K562 (cell line): ENCODE measurements around the gene IP6K1. TPM values are rescaled to one million over a fixed set of nuclear protein-coding genes. Genes with fewer than 3 reads are reported as not detected.

Source experiments
- ARID1B ChIP-seq: fragments of 450-650 bp; IDR thresholded peaks from 2 replicates; pipeline ENCODE4 v1.6.1; 2016; ENCODE audit warnings: antibody characterized with exemption, mild to moderate bottlenecking, inconsistent platforms
- CCNT2 ChIP-seq: IDR thresholded peaks from 2 replicates; pipeline ENCODE4 v1.6.1; 2011; ENCODE audit warnings: borderline replicate concordance, low read depth, mild to moderate bottlenecking, moderate library complexity, mixed read lengths, low read length; ENCODE audit not compliant: insufficient read length; ENCODE audit errors: extremely low read depth
- DPF2 ChIP-seq: fragments of 450-650 bp; IDR thresholded peaks from 2 replicates; pipeline ENCODE4 v1.6.1; 2016
- HDGF ChIP-seq: fragments of 450-650 bp; IDR thresholded peaks from 2 replicates; pipeline ENCODE4 v1.6.1; 2016
- HMG20A ChIP-seq: fragments of 450-650 bp; formaldehyde crosslinking; conservative IDR thresholded peaks from 2 replicates; pipeline ENCODE4 v1.4.0; 2020; ENCODE audit warnings: mild to moderate bottlenecking, mixed read lengths
- JUND ChIP-seq, 2 experiments: IDR thresholded peaks; 2 replicates in 1 of 2; 3 replicates in 1 of 2; pipeline ENCODE4 v1.6.1; 2011; ENCODE audit warnings: borderline replicate concordance in 2 of 2, low read depth in 2 of 2, low read length in 2 of 2, improper control_type of control experiment in 1 of 2, missing biosample characterization in 1 of 2, missing genetic modification characterization in 1 of 2, missing genetic modification reagents in 1 of 2
- MTA3 ChIP-seq: fragments of 450-650 bp; formaldehyde crosslinking; IDR thresholded peaks from 2 replicates; pipeline ENCODE4 v1.6.1; 2017; ENCODE audit warnings: mild to moderate bottlenecking, borderline replicate concordance
- MTF1 ChIP-seq: fragments of 250-450 bp; sonication (Bioruptor Pico); IDR thresholded peaks from 2 replicates; pipeline ENCODE4 v1.9.0; 2021; ENCODE audit warnings: moderate library complexity, mild to moderate bottlenecking, inconsistent platforms, borderline replicate concordance
- PCBP2 ChIP-seq: fragments of 200-400 bp; formaldehyde crosslinking; IDR thresholded peaks from 2 replicates; pipeline ENCODE4 v1.6.1; 2018; ENCODE audit warnings: low read length, low read depth, mild to moderate bottlenecking, moderate library complexity; ENCODE audit not compliant: poor library complexity, severe bottlenecking
- POLR2AphosphoS2 ChIP-seq: IDR thresholded peaks from 2 replicates; pipeline ENCODE4 v1.6.1; 2012; ENCODE audit warnings: low read length, improper control_type of control experiment
- PYGO2 ChIP-seq: fragments of 450-650 bp; IDR thresholded peaks from 2 replicates; pipeline ENCODE4 v1.6.1; 2016; ENCODE audit warnings: mild to moderate bottlenecking, missing genetic modification characterization, moderate library complexity, missing compliant biosample characterization
- RCOR1 ChIP-seq, 2 experiments: IDR thresholded peaks; 2 replicates each; pipeline ENCODE4 v1.6.1; 2012; ENCODE audit warnings: low read depth in 2 of 2, low read length in 2 of 2, borderline replicate concordance in 1 of 2, improper control_type of control experiment in 1 of 2
- RNF2 ChIP-seq: sonication (generic); IDR thresholded peaks from 2 replicates; pipeline ENCODE4 v1.6.1; 2016
- SMARCA4 ChIP-seq: fragments of 450-650 bp; IDR thresholded peaks from 2 replicates; pipeline ENCODE4 v1.6.1; 2016
- SRSF1 ChIP-seq: fragments of 200-400 bp; formaldehyde crosslinking; IDR thresholded peaks from 2 replicates; pipeline ENCODE4 v1.6.1; 2017; ENCODE audit warnings: mild to moderate bottlenecking, low read depth, low read length, moderate library complexity
- TBP ChIP-seq: optimal IDR thresholded peaks from 2 replicates; pipeline ENCODE3; 2011; ENCODE audit warnings: low read depth, low read length, improper control_type of control experiment
- ZNF12 ChIP-seq: sonication (generic); formaldehyde crosslinking; IDR thresholded peaks from 2 replicates; pipeline ENCODE4 v1.4.0; 2020; ENCODE audit warnings: mild to moderate bottlenecking, missing genetic modification reagents
- ZNF124 ChIP-seq: sonication (generic); formaldehyde crosslinking; IDR thresholded peaks from 2 replicates; pipeline ENCODE4 v1.8.1; 2022; ENCODE audit warnings: missing genetic modification reagents
- ZNF274 ChIP-seq: IDR thresholded peaks from 2 replicates; pipeline ENCODE4 v1.6.1; 2011; ENCODE audit warnings: low read depth, mild to moderate bottlenecking, low read length, moderate library complexity, borderline replicate concordance
- ZNF77 ChIP-seq: fragments of 250-450 bp; sonication (Bioruptor Pico); IDR thresholded peaks from 2 replicates; pipeline ENCODE4 v1.5.0; 2020
- ZNF79 ChIP-seq: fragments of 250-450 bp; sonication (Bioruptor Pico); IDR thresholded peaks from 2 replicates; pipeline ENCODE4 v1.4.0; 2020; ENCODE audit warnings: low read depth, mild to moderate bottlenecking, moderate library complexity
- polyA plus RNA-seq, 8 experiments: library from polyadenylated mRNA; depleted of rRNA in 4 of 8; stranded (reverse) in 5 of 8; unstranded in 3 of 8; fragments of >200 nt; fragmentation: Nextera tagmentation in 2 of 8; fragmentation: Illumina TruSeq in 1 of 8; extraction: Ambion mirVana in 2 of 8; extraction: Trizol in 1 of 8; gene quantifications; 2 replicates each; pipeline versions ENCODE4 v1.2.1 to v1.2.3, GENCODE V29; 2011 to 2014; ENCODE audit warnings: inconsistent platforms in 1 of 8, missing spikeins in 1 of 8
- total RNA-seq, 7 experiments: library from RNA; depleted of rRNA in 6 of 7; stranded (reverse); fragments of >200 nt in 6 of 7; fragmentation: Illumina TruSeq in 2 of 7; extraction: Trizol in 2 of 7; gene quantifications; 2 replicates each; pipeline versions ENCODE4 v1.2.1 to v1.2.3, GENCODE V29; 2011 to 2021; ENCODE audit warnings: low replicate concordance in 1 of 7
- TF ChIP-seq, protein P1 (sequence below): IDR thresholded peaks from 2 replicates; pipeline ENCODE4 v1.6.1; 2011; ENCODE audit warnings: borderline replicate concordance, low read depth, mild to moderate bottlenecking, moderate library complexity, low read length; ENCODE audit not compliant: insufficient read depth, poor library complexity, severe bottlenecking
- TF ChIP-seq, protein P2 (sequence below): sonication (generic); formaldehyde crosslinking; IDR thresholded peaks from 2 replicates; pipeline ENCODE4 v1.5.0; 2020; ENCODE audit warnings: missing genetic modification reagents
- TF ChIP-seq, protein P3 (sequence below): sonication (generic); formaldehyde crosslinking; IDR thresholded peaks from 2 replicates; pipeline ENCODE4 v1.8.1; 2023; ENCODE audit warnings: mild to moderate bottlenecking, missing genetic modification reagents

IP6K1 gene
- total and polyA plus RNA-seq, 9 of the 15 experiments (the other 6 are each of a cell fraction or from before 2014, with no cell fraction given) = 0.46 to 29.2 (median 13.1) TPM

DNA sequence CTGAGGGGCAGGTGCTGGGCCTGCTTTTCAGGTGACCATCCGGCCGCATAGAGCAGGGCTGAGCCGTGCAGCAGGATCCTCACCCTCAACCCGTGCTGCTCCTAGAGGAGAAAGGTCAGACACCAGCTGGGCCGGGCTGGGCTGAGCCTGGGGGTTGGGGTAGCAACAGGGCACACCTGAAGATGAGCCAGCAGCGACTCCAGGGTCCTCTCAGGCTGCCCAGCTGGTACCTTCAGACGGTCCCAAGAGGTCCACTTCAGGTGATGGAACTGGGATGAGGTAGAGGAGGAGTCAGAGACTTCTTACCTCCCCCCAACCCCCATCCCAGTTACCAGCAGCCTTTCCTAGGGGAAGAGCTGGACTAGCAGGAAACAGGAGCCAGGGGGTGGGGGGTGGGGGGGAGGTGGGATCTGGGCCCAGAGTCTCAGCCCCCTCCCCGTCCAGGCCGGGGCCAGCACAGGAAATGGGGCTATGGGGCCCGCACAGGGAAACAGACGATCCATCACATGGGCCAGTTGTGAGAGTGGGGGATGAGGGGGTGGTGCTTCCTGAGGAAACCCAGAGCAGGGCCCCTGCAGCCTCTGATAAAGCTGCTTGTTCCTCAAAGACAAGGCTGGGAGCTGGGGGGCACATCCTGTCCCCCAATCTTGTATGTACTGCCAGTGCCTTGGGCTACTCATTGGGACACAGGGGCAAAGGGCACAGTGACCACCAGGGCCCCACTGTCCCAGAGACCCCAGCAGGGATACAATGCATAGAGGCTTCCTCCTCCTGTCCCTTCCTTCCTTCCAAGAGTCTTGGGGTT lies 19.8 kb upstream of the IP6K1 start (continued):
- TF ChIP-seq CCNT2 = peak; percentile 31
- no peak for TF ChIP-seq HMG20A
- no peak for TF ChIP-seq ZNF124 (CRISPR knock-in tag)
- TF ChIP-seq TBP = no peak
- no peak for TF ChIP-seq SRSF1
- TF ChIP-seq, protein P1, sequence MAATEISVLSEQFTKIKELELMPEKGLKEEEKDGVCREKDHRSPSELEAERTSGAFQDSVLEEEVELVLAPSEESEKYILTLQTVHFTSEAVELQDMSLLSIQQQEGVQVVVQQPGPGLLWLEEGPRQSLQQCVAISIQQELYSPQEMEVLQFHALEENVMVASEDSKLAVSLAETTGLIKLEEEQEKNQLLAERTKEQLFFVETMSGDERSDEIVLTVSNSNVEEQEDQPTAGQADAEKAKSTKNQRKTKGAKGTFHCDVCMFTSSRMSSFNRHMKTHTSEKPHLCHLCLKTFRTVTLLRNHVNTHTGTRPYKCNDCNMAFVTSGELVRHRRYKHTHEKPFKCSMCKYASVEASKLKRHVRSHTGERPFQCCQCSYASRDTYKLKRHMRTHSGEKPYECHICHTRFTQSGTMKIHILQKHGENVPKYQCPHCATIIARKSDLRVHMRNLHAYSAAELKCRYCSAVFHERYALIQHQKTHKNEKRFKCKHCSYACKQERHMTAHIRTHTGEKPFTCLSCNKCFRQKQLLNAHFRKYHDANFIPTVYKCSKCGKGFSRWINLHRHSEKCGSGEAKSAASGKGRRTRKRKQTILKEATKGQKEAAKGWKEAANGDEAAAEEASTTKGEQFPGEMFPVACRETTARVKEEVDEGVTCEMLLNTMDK = no peak
- TF ChIP-seq PYGO2 = no peak
- TF ChIP-seq ZNF77 (CRISPR knock-in tag) = no peak
- TF ChIP-seq, protein P2, sequence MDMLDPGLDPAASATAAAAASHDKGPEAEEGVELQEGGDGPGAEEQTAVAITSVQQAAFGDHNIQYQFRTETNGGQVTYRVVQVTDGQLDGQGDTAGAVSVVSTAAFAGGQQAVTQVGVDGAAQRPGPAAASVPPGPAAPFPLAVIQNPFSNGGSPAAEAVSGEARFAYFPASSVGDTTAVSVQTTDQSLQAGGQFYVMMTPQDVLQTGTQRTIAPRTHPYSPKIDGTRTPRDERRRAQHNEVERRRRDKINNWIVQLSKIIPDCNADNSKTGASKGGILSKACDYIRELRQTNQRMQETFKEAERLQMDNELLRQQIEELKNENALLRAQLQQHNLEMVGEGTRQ = peak; percentile 47; the same call in 1 of the 2 replicates
- no peak for TF ChIP-seq PCBP2
- TF ChIP-seq JUND (IDR thresholded peaks at IDR 0.05; ENCODE audit: borderline replicate concordance, low read depth, low read length) = no peak
- TF ChIP-seq JUND (tag; IDR thresholded peaks at IDR 0.05; ENCODE audit: borderline replicate concordance, low read depth, low read length) = no peak
- no peak for TF ChIP-seq MTF1 (CRISPR knock-in tag)
- TF ChIP-seq RCOR1 (IDR thresholded peaks at IDR 0.05; ENCODE audit: borderline replicate concordance in 1 of 2, low read depth in 2 of 2, low read length in 2 of 2) = 0 out of 4 replicates have a peak, but pooled peaks of 1 of the 2 experiments have one; percentile 52
- TF ChIP-seq ZNF274 = no peak
- TF ChIP-seq SMARCA4 = peak; percentile 75
- TF ChIP-seq HDGF = no peak
- peak; percentile 84 for TF ChIP-seq ARID1B
- peak; percentile 81 for TF ChIP-seq DPF2
- no peak for TF ChIP-seq ZNF12 (CRISPR knock-in tag)
- no peak for TF ChIP-seq POLR2AphosphoS2
- peak; percentile 75 for TF ChIP-seq RNF2
- no peak; the same call in 1 of the 2 replicates for TF ChIP-seq MTA3
- TF ChIP-seq, protein P3, sequence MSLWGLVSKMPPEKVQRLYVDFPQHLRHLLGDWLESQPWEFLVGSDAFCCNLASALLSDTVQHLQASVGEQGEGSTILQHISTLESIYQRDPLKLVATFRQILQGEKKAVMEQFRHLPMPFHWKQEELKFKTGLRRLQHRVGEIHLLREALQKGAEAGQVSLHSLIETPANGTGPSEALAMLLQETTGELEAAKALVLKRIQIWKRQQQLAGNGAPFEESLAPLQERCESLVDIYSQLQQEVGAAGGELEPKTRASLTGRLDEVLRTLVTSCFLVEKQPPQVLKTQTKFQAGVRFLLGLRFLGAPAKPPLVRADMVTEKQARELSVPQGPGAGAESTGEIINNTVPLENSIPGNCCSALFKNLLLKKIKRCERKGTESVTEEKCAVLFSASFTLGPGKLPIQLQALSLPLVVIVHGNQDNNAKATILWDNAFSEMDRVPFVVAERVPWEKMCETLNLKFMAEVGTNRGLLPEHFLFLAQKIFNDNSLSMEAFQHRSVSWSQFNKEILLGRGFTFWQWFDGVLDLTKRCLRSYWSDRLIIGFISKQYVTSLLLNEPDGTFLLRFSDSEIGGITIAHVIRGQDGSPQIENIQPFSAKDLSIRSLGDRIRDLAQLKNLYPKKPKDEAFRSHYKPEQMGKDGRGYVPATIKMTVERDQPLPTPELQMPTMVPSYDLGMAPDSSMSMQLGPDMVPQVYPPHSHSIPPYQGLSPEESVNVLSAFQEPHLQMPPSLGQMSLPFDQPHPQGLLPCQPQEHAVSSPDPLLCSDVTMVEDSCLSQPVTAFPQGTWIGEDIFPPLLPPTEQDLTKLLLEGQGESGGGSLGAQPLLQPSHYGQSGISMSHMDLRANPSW (CRISPR knock-in tag) = no peak
- no peak for TF ChIP-seq ZNF79 (CRISPR knock-in tag)
